Mesenteric fat pad (tissue), 1 donor: ENCODE measurements around the gene ARSD. TPM values are rescaled to one million over a fixed set of nuclear protein-coding genes. Genes with fewer than 3 reads are reported as not detected.
"Not testable (repeated sequence)": the region's sequence is repeated elsewhere in the genome, so short reads cannot be mapped to it uniquely, and the experiment has no call there.

Experiments used
- DNase-seq: peaks from one replicate; pipeline ENCODE4 v3.0.0-alpha.2; 2020; ENCODE audit warnings: low spot score
- total RNA-seq: library from RNA; stranded (reverse); fragmentation: NEBNext Ultra II Directional; extraction: Animal tissue kit (Norgen Biotek cat#: 25700); gene quantifications from one replicate; pipeline ENCODE4 v1.2.1, GENCODE V29; 2021
- donor health status: DM: yes; HTN: yes; CAD: no.

ARSD gene
- total RNA-seq, 1 donor from 2014 or later = 33.0 TPM

GRCh38 chrX:2933125-2933900, 4.2 kb upstream of the ARSD start:
- DNase-seq = no peak

GRCh38 chrX:2931612-2932011, 2.5 kb upstream of the ARSD start:
- DNase-seq = no peak

- DNase-seq = no peak
Measured at GRCh38 chrX:2931155-2931554, 2.0 kb upstream of the ARSD start.

- peak; percentile 91 for DNase-seq
Measured at GRCh38 chrX:2928191-2928582, 952 bp downstream of the ARSD start.

GRCh38 chrX:2926664-2927275, 2.4 kb downstream of the ARSD start:
- DNase-seq = no peak

GRCh38 chrX:2926255-2926654, 2.9 kb downstream of the ARSD start:
- DNase-seq = not testable (repeated sequence)

- DNase-seq = no peak
Measured at GRCh38 chrX:2924151-2924550, 5.0 kb downstream of the ARSD start.

- DNase-seq = no peak
Measured at GRCh38 chrX:2921750-2922149, 7.4 kb downstream of the ARSD start.

- DNase-seq = no peak
Measured at GRCh38 chrX:2921193-2921592, 7.9 kb downstream of the ARSD start.

- no peak for DNase-seq
Measured at GRCh38 chrX:2917767-2918166, 11.4 kb downstream of the ARSD start.

GRCh38 chrX:2913118-2913517, 16.0 kb downstream of the ARSD start:
- DNase-seq = no peak

- no peak for DNase-seq
Measured at GRCh38 chrX:2910109-2910508, 19.0 kb downstream of the ARSD start.

- no peak for DNase-seq
Measured at GRCh38 chrX:2908125-2908685, 20.9 kb downstream of the ARSD start.

GRCh38 chrX:2907295-2907694, 21.8 kb downstream of the ARSD start:
- DNase-seq = no peak

GRCh38 chrX:2903366-2903765, 25.8 kb downstream of the ARSD start:
- no peak for DNase-seq

- no peak for DNase-seq
Measured at GRCh38 chrX:2902841-2903240, 26.3 kb downstream of the ARSD start.

GRCh38 chrX:2901367-2902036, 27.6 kb downstream of the ARSD start:
- no peak for DNase-seq

- no peak for DNase-seq
Measured at GRCh38 chrX:2898846-2899512, 30.2 kb downstream of the ARSD start.

- DNase-seq = peak; percentile 64
Measured at GRCh38 chrX:2897690-2898623, 31.2 kb downstream of the ARSD start.

- peak; percentile 26 for DNase-seq
Measured at GRCh38 chrX:2897311-2897689, 31.8 kb downstream of the ARSD start.
